GM21447 (cell line): ENCODE data around the gene KLC4.
A peak's percentile ranks its signal among the peaks of the same experiment; 100 is the strongest.

Experiments used
- ATAC-seq: cut with Tn5 transposase; IDR thresholded peaks from one replicate; pipeline ENCODE4 v1.9.1; 2021; ENCODE audit not compliant: unreplicated experiment

KLC4 gene

DNA sequence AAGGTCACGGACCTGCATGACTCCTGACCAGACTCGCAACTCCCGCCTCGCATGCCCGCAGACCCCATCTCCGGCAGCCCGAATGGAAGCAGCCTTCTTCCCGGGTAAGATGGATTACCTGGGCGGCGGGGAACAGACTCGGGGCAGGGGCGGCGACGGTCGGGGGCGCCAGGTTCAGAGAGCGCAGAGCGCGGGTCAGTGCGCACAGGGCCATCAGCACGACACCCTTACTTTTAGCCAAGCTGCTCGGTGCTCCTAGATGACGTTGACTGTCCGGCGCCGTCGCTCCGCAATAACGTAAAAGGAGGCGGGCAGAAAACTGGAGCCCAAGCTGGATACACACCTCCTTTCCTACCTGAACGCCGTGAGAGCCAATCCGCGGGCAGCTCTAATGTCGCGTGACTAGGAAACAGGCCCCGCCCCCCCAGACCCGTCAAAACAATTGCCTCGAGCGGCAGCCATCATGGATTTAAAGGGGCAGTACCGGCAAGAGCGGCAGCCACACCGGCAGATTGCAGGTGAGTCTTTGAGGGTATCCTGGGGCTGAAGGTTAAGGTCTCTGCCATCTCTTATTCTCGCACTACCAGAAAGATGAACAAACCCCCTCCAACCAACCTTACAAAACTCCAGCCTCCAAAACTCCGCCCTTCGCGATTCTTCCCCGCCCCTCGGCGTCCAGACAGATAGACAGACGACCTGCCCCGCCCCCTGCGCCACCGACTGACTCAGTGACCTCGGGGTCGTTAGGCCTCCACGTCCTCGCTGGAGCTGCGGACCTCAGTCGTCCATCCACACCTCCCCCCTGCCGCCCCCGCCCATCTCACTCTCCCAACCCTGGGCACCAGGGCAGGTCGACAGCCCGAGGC lies at the start of gene KLC4, which contains the start of gene MRPL2:
TSS of gene KLC4 (plus strand) at position 464 of the 866 bp plus-strand sequence. CDS start 1,705 bp downstream, outside the sequence.
TSS of gene MRPL2 (minus strand) at position 267 of the 866 bp plus-strand sequence. CDS start at position 214, 53 bp downstream.
- peak; percentile 91 for ATAC-seq

DNA sequence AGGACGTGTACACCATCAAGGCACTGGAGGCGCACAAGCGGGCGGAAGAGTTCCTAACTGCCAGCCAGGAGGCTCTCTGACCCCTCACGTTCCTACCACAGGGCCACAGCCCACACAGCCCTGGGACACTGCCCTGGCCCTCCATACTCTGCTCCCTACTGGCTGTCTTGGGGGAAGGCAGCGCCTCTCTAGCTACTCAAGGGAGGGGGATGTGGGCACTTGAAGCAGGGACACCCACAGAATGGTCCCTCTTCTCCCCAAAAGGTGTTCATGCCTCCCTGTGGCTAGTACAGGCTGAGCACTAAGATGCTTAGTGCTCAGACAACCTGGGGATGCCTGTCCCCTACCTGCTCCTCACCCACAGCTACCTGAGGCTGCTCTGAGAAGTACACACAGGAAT lies 48.2 kb upstream of the KLC4 start:
- ATAC-seq, result no peak

DNA sequence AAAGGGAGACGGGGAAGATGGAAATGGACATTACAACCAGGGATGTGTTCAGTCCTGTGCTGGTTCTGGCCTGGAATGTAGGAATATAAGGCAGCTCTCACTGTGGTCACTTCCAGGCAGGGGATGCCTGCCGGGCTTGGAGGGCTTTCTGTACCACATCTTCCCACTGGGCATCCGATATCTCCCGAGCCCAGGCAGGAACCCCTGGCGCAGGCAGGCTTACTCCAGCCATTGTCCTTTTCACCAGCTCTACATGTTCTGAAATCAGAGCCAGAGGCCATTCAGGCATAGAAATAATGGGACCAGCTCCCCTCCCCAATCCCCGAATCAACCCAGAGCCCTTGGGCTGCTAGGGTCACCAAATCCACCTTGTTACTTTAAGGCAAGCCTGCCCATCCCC lies 47.1 kb upstream of the KLC4 start:
- no peak for ATAC-seq

DNA sequence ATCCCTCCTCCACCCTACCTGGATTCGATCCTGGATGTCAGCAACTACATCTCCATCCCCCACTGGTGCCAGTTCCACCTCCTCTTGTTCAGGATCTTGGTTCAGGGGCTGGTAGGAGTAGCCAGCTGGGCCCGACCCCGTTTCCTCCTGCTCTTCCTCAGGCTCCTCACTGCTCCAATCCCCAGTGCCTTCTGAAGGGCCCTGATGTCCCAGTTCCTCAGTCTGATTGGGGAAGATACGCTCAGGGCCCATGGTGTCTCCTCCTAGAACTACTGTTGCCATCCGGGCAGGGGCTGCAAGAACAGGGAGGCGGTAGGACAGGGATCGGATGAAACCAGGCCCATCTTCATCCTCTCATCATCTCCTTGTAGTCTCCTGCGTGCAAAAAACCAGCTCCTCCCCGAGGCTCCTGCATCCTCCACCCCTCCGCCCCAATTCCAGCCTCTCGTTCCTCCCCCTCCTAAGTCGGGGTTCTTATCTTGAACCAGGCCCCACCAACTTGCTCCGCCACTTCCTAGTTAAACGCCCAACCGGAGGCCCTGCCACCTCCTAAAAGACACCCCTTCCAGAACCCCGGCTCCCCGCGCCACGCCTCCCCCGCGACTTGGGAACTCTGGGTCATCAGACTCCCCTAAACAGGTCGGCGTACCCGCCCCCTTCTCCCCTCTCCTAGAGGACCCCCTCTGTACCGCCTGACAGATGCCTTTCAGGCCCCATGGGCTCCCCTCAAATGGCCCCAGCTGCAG lies 46.2 kb upstream of the KLC4 start:
- peak; percentile 9 for ATAC-seq

DNA sequence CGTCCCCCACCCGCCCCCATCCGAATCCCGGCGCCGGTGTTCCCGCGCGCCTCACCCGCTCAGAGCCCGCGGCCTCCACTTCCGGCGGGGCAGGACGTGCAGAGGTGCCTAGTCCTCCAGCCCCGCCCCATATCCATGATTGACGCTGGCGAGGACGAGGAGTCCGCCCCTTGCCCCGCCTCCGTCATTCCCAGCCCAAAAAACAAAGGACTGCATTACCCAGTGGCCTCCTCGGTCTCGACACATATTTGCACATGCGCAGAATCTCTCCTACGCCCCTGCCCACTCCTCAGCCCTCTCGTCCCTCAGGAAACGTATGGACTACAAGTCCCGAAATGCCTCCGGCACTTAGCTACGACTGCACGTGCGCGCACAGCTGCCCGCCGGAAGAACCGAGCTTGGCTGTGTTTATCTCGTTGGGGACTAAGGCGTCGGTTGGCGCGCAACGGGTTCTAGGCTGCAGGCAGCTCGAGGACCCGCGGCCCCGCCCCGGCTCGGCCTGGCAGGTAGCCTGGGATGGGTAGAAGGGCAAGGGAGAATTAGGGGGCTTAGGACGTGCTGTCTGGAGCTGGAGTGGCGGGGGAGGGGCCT lies 45.5 kb upstream of the KLC4 start, which contains the start of the genes KLHDC3 and MEA1:
TSS of gene KLHDC3 (plus strand) at position 407 of the 591 bp plus-strand sequence. CDS start 2,944 bp downstream, outside the sequence.
TSS of gene MEA1 (minus strand) at position 104 of the 591 bp plus-strand sequence. CDS start 133 bp downstream, outside the sequence.
- ATAC-seq, result peak; percentile 91

DNA sequence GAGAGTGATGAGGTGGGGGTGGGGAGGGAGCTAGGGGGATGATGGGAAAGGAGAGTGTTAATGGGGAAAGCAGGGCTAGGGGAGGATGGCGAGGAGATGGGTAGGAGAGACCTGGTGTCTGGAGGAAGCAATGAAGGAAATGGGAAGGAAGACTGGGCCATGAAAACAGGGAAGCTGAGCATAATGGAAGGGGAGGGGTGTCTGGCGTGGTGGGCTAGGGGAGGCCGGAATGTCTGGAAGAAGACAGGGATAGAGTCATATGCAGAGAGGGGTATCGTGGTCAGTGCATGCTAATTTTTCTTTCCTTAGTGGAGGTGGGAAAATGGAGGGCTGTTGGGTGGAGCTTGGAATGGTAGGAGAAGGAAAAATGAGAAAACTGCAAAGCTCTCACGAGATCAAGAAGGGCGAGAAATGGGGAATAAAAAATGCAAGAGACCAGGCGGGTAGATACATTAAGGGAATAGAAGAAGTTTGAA lies 45.0 kb upstream of the KLC4 start:
- ATAC-seq, result no peak

DNA sequence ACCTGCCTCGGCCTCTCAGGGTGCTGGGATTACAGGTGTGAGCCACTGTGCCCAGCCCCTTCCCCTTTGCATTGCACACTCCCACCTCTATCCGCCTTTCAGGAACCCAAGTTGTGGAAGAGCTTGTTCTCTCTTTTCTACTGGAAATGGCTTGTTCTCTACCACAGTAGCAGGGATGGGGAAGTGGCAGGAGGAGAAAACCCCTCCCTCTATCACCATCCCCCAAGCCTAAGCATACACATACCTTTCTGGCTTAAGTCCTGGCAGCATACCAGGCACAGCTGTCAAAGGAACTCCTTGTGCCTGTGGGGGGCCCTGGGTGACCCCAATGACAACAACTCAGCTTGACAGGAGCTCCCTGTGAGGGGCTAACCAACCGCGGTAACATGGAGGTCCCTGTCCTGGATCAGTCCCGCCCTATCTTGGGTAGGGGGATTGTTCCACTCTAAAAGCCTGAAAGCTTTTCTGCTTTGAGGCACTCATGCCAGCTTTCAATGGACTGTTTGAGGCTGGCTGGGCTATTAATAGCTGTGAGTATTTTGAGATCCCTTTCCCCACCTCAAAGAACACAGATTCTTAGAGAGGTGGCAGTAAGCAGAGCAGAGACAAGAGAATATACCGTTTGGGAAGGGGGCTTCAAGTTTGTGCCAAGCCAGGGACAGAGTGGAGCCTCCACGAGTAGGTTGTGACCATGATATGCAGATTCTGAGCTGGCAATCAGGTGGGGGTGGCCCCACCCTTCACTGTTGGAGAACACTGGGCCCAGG lies 43.1 kb upstream of the KLC4 start:
- no peak for ATAC-seq

DNA sequence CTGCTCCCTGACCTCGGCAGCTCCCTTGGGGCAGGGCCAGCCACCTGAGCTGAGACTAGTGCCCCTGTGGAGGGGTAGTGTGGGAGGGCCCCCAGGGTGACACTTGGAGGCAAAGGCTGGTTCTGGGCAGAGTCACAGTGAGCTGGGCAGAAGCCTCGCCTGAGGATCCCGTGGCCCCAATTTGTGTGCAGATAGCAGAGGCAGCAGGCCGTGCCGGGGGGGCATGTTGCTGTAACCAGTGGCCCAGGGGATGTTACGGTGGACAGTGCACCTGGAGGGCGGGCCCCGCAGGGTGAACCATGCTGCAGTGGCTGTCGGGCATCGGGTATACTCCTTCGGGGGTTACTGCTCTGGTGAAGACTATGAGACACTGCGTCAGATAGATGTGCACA lies 42.5 kb upstream of the KLC4 start:
- ATAC-seq, result no peak

DNA sequence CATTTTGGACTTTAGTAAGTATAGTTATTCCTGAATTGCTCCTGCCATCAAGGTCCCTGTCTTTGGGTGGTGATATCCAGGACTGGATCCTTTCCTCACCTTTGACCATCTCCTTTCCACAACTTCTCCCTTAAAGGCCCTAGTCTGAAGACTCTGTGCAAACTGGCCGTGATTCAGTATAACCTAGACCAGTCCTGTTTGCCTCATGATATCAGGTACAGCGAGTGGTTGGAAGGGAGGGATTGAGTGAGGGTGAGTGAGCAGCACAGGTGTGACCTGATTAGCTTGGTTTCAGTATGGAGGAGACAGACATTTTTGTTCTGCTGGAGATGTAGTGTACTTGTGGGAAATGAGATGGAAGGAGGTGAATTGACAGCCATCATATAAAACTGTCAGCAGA lies 40.3 kb upstream of the KLC4 start:
- no peak for ATAC-seq

DNA sequence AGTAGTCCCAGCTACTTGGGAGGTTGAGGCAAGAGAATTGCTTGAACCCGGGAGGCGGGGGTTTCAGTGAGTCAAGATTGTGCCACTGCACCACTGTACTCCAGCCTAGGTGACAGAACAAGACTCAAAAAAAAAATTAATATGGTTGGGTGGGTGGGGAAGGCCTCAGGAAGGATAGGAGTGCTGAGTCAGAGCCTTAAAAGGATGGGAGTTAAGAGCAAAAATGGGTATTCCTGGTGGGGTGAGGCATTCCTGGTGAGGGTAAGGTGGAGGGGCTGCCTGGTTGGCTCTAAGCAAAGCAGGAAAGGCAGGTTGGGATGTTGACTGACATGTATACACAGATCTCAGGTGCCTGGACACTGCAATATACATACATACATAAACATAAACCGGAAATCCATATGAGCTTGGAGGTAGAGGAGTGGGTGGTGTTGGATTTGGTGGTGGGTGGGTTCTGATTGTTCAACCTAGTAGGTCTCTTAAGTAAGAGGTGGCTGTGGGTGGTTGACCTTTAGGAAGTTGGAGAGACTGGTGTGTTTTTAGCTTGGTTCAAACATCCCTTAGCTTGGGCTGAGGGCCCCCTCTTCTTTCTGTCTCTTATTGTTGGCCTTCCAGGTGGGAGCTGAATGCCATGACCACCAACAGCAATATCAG lies 39.3 kb upstream of the KLC4 start:
- ATAC-seq, result no peak

DNA sequence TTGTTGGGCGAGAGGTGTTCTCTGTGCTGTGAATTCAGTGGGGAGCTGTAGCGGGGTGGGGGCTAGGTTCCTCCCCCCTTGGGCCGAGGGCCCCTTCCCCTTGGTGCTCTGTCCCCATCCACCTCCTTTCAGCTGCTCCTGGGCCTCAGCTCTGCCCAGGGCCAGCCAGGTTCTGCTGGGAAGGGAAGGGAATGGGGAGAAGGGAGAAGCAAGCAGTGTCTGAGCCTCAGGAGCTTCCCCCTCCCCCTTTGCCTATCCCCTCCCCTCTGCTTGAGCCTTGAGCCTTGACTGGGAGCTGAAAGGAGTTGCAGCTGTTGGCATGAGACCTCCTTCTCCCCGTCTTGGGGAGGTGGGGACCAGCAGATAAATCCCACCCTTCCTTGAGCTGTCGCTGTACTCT lies 38.6 kb upstream of the KLC4 start:
- ATAC-seq, result no peak

DNA sequence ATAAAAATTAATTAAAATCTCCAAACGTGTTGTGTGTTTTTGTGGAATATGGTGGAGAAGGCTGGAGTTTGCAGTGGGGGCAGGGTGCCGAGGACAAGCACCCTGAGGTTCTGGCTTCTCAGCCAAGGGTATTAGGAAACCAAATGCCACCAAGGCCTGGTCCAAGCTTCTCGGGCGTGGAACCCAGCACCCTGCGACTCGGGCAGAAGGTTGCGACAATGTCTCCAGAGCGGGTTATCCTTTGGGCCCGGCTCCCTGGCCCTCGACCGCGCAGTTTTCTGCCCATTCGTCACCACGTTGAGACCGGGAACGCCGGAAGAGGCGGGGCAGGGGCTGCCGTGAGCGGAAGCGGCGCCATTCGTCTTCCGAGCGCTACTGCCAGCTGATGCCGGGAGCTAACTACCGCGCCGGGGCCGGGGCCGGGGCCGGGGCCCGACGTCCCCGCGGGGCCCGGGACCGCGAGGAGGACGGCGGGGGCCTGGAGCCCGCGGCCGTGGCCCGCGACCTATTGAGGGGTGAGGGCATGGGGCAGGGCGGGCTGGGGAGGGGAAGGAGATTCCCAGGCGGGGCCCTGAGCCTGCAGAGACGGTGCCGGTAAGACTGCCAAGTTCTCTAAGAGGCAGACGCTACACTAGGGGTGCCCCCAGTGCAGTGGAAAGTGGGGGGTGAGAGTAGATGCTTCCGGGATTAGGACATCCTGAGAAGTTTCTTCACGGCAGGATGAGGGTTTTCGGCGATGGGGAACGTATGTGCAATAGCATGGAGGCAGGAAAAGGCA lies 38.0 kb upstream of the KLC4 start, which contains the start of gene RRP36:
TSS of gene RRP36 (plus strand) at position 354 of the 778 bp plus-strand sequence. CDS start at position 386, 32 bp downstream.
- ATAC-seq, result peak; percentile 73

DNA sequence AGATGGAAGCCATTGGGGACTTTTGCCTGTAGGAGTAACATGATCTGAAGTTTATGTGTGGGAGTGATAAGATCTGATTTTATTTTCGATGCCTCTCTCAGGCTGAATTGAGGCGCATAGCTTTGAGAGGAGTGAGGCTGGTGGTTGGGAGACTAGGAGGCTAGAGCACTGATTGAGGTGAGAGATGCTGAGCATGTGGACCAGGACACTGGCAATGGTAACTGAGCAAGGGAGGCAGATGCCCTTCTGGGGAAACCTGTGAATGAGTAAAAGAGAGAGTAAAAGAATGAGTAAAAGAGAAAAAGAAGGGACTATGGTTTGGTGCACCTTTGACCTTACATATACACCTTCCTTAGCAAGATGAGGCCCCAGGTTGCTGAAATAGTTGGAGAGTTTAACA lies 35.0 kb upstream of the KLC4 start:
- no peak for ATAC-seq

DNA sequence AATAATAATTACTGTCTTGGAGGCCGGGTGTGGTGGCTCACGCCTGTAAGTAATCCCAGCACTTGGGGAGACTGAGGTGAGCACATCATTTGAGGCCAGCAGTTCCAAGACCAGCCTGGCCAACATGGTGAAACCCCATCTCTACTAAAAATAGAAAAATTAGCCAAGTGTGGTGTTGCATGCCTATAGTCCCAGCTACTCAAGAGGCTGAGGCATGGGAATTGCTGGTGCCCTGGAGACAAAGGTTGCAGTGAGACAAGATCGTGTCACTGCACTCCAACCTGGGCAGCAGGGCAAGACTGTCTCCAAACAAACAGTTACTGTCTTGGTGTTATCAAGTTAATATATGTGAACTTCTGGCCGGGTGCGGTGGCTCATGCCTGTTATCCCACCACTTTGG lies 33.1 kb upstream of the KLC4 start:
- no peak for ATAC-seq

DNA sequence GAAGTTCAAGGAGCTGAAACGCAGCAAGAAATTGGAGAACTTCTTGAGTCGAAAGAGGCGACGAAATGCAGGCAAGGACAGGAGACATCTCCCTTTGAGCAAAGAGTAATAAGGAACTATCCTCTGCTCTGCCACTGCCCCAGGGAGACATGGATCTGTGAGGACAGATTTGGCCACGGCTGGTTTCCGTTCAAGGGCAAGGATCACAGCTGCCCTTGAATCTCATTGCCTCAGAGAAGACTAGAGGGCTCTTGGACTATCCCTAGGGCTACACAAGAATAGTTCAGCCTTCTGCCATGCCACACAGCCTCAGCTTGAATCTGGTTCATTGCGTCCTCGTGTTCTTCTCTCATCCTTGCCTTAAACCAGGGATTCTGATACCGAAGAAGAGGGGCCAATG lies 30.3 kb upstream of the KLC4 start:
- no peak for ATAC-seq

DNA sequence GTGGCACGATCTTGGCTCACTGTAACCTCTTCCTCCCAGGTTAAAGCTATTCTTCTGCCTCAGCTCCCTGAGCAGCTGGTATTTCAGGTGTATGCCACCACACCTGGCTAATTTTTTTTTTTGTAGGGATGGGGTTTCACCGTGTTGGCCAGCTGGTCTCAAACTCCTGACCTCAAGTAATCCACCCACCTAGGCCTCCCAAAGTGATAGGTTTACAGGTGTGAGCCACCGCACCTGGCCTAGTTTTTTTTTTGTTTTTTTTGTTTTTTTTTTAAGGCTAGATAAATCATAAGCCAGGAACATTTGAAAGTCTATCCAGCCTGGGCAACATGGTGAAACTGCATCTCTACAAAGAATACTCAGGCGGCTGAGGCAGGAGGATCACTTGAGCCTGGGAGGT lies 27.1 kb upstream of the KLC4 start:
- ATAC-seq, result no peak

DNA sequence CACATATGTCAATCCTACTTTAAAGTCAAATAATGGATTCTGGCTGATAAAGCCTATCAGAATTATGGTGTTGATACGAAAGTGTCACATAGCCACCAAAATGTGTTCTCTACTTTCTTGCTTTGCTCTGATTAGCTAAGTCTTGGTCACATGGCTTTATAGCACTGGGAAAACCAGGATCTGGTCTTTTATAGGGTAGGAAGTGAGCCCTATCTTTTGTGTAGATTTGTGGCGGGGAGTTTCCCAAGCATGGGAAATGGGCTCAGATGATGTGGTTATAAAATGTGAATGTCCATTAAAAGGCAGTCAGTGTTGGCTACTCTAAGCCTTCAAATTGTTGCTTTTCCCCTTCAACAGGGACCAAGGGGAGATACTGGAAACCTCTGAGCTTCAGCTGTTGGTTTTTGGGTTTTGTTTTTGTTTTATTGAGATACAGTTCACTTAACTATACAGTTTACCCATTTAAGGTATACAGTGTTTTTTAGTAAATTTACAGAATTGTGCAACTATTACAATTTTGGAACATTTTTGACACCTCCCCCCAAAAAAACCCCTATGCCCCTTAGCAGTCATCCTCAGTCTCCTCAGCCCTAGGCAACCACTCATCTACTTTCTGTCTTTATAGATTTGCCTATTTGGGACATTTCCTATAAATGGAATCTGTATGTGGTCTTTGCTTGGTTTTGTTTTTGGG lies 25.8 kb upstream of the KLC4 start:
- ATAC-seq, result no peak

DNA sequence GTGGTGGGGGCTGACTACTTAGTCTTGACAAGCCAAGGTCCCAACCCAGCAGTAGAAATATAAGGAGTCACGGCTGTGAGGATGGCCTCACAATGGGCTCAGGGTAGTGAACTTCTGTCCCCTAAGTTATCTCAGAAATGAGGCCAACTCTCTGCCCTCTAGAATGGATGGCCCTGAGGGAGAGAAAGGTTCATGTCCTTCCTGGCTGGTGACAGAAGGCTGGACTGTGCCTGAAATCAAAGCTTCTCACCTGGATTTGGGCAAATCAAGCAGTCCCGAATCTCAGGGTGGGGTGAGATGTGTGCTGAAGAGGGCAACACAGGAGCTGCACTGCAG lies 25.3 kb upstream of the KLC4 start:
- ATAC-seq, result no peak
